NB4 (cell line): Measurements from ENCODE around the gene ZNF765.

Experiments
- POLR2A ChIP-seq: IDR thresholded peaks from 2 replicates; pipeline ENCODE4 v1.6.1; 2011; ENCODE audit warnings: mild to moderate bottlenecking; ENCODE audit not compliant: insufficient read length; ENCODE audit errors: extremely low read depth
- TF ChIP-seq, protein P1 (sequence below): IDR thresholded peaks from one replicate; pipeline ENCODE4 v1.5.1; 2012; ENCODE audit warnings: low read depth, low read length

DNA sequence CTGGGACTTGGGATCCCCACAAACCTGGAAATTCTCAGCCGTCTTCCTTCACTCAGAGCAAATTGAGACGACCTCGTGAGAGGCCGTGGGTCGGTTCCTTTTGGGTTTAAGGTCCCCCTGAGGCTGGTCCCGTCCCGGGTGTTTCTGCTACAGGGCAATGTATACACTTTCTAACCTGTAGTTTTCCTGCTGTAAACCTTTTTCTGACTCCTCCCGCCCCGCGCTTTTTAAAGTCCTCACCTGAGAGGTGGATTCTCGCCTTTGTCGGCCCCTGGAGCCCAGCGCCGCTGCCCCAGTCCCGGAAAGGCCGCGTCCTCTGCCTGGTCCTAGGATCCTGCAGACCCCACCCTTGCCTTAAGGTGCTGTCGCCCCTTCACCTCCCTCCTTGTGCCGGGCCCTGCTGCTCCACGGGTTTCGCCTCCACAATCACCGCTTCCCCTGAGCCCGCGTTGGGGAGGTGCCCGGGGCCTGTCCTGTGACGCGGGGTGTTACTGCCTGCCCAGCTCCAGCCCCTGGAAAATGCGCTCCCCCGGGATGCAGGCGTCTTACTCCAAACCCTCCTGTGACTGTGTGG lies 37.2 kb downstream of the ZNF765 start:
- TF ChIP-seq, protein P1, sequence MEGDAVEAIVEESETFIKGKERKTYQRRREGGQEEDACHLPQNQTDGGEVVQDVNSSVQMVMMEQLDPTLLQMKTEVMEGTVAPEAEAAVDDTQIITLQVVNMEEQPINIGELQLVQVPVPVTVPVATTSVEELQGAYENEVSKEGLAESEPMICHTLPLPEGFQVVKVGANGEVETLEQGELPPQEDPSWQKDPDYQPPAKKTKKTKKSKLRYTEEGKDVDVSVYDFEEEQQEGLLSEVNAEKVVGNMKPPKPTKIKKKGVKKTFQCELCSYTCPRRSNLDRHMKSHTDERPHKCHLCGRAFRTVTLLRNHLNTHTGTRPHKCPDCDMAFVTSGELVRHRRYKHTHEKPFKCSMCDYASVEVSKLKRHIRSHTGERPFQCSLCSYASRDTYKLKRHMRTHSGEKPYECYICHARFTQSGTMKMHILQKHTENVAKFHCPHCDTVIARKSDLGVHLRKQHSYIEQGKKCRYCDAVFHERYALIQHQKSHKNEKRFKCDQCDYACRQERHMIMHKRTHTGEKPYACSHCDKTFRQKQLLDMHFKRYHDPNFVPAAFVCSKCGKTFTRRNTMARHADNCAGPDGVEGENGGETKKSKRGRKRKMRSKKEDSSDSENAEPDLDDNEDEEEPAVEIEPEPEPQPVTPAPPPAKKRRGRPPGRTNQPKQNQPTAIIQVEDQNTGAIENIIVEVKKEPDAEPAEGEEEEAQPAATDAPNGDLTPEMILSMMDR, result no peak
- TF ChIP-seq POLR2A, result no peak
